Erythroblast (primary cell): ENCODE results near the gene MEGF10.

Experiments
- GATA1 ChIP-seq: IDR thresholded peaks from 2 replicates; pipeline ENCODE4 v1.6.1; 2011; ENCODE audit warnings: low read depth, mild to moderate bottlenecking, control low read depth, low read length, moderate library complexity
- POLR2A ChIP-seq: IDR thresholded peaks from 2 replicates; pipeline ENCODE4 v1.6.1; 2011; ENCODE audit warnings: mild to moderate bottlenecking, low read length

DNA sequence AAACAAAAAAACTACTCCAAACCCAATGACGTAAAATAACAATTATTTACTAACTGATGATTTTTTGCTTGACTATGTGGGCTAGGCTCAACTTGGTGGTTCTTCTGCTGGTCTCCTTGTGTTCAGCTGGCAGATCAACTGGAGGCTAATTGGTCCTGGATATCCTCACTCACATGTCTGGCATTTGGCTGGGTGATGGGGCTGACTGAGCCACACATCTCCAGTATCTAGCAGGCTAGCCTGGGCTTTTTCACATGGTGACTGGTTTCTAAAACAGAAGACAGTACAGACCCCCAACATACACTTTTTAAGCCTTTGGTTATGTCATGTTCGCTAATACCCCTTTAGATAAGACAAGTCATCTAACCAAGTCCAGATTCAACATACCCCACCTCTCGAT lies 122.1 kb downstream of the MEGF10 start:
- TF ChIP-seq POLR2A (no peak), GATA1 (no peak)
